DOHH2 (cell line): ENCODE measurements around the gene CTDSPL.

ENCODE experiments used
- CTCF ChIP-seq: fragments of 200-600 bp; sonication (generic); IDR thresholded peaks from one replicate; pipeline ENCODE4 v1.5.1; 2014; ENCODE audit warnings: antibody characterized with exemption, mild to moderate bottlenecking, low read depth, low read length; ENCODE audit not compliant: poor library complexity, severe bottlenecking
- EZH2phosphoT487 ChIP-seq: fragments of 200-600 bp; sonication (generic); IDR thresholded peaks from 2 replicates; pipeline ENCODE4 v1.6.1; 2017; ENCODE audit warnings: borderline replicate concordance, mild to moderate bottlenecking, antibody characterized with exemption, low read length, moderate library complexity, mixed read lengths

DNA sequence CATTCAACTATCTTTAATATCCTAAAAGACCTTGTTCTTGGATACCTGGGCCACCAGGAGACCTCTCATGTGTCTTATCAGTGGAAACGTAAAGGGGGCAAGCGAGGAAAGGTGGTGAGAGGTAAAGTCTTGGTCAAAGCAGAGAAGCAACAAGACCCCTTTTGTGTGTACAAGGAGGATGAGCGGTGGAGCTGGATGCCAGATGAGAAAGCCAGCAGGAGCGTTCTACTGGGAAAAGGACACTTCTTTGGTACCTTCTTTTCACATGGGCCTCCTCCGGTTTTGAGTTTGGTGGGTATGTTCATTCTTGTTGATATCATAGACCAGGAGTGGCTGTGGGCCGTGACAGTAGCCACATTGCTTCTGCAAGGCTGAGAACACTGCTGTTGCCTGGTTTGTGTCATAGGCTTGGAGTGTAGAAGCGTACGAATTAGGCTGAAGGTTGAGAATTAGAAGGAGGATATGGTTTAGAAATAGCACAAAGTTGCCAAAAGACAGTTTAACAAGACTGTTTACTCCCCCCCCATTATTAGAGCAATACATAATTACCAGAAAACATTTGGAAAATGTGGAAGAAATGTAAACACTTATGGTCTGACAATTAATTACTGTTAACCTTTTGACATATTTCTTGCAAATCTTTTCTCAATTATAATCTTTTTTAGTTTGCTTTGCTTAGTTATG is 82.1 kb downstream of the CTDSPL start:
- TF ChIP-seq CTCF (no peak), EZH2phosphoT487 (no peak)
